DMS114 treated with DMSO at 0.1 percent for 48 hours (cell line): ENCODE results near the gene ELP4.
"Not testable (repeated sequence)": the region's sequence is repeated elsewhere in the genome, so short reads cannot be mapped to it uniquely, and the experiment has no call there.

ENCODE experiments used
- DNase-seq: peaks from one replicate; lab custom pipeline; 2025; ENCODE audit not compliant: unreplicated experiment; lab: John Stamatoyannopoulos, UW

Gene ELP4, protein sequence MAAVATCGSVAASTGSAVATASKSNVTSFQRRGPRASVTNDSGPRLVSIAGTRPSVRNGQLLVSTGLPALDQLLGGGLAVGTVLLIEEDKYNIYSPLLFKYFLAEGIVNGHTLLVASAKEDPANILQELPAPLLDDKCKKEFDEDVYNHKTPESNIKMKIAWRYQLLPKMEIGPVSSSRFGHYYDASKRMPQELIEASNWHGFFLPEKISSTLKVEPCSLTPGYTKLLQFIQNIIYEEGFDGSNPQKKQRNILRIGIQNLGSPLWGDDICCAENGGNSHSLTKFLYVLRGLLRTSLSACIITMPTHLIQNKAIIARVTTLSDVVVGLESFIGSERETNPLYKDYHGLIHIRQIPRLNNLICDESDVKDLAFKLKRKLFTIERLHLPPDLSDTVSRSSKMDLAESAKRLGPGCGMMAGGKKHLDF

DNA sequence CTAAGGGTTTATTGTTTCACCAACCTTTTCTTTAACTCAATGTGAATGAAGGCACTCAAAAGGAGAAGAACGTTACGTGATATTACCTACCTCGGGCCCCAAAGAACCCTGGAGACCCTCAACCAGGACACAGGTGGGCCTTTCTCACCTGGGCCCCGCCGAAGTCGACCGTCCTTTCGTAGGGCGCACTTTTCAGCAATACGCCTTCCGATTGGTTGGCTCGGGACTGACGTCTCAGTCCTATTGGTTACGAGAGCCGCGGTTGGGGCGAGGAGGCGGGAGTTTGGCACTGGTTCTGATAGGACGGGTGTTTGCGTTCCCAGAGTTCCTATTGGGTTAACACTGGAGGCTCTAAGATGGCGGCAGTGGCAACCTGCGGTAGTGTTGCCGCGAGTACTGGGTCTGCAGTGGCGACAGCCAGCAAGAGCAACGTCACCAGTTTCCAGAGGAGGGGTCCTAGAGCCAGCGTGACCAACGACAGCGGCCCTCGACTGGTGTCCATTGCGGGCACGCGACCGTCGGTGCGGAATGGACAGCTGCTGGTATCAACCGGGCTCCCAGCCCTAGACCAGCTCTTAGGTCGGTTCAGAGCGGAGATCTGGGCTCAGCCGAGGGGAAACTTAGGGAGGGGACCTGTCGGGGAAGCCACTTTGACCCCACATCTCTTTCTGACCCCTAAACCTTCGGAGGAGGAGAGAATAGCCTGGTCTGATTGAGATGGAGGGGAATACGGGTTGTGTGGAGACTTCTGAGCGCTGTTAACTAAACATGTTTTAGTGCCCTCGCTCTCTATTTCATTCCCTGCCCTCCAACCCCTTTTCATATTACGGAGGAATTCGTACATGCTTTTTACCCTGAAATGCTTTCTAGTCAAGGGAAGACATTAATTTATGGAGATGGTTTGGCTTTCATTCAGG, at the start of gene ELP4, which contains the start of gene IMMP1L:
ELP4 (plus strand) TSS at position 339 of the 917 bp plus-strand sequence; CDS start at position 357, 18 bp downstream.
IMMP1L (minus strand) TSS at position 194 of the 917 bp plus-strand sequence. CDS start 46,346 bp downstream, outside the sequence.
- DNase-seq, result peak; percentile 100

DNA sequence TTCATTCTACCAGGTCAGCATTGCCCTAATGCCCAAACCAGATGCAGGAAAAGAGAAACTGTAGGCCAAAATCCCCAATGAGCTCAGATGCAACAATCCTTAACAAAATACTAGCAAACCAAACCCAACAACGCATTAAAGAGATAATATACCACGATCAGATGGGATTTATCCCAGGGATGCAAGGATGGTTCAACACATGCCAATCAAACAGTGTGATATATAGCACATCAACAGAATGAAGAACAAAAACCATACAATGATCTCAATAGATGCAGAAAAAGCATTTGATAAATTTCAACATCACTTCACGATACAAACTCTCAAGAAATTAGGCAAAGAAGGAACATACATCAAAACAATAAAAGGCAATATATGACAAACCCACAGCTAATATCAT, 45.1 kb upstream of the ELP4 start:
- no peak for DNase-seq

DNA sequence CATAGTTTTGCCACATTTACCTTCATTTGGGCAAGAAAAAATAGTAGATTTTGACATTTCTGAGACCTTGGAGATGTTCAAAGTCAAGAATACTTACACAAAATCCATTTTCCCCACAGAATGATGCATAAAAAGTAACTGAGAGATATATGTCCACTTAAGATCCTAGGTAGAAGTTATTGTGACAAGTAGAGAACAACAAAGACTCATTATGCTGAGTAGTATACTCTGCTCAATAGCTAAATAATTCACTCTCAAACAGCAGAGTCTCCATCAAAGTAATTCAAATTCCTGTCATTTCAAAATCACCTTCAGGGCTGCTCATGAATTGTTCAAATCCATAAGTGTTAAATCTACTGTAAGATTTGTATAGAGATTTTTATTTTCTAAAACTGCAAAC, 35.5 kb upstream of the ELP4 start:
- no peak for DNase-seq

DNA sequence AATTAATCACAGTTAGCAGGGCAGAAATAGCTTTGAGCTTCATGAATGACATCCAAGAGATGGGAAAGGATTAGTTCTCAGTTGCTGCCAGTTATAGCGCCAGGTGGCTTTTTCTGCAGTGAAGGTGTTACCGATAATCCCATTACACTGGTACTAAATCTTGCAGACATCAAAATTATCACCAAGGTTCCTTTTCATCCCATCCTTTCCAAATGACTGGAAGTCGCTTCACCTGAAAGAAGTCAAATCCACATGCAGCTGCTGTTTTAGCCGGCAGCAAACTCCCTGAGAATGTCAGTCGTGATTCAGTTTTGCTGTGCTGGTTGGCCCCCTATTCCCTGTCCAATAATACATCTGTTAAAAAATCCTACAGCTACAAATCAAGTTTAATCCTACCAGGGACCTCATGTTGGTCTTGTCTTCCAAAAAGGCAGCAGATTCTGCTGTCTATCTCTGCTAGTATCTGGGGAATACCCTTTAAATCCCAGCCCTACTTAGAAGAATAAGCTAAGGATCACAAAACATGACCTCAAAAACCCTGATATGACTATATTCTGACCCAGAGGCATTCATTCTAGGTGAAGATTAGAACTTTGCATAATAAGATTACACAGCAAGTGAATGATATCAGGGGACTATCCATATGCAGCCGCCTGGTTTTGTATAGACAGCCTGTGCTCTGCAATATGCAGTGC, 31.9 kb upstream of the ELP4 start:
- no peak for DNase-seq

DNA sequence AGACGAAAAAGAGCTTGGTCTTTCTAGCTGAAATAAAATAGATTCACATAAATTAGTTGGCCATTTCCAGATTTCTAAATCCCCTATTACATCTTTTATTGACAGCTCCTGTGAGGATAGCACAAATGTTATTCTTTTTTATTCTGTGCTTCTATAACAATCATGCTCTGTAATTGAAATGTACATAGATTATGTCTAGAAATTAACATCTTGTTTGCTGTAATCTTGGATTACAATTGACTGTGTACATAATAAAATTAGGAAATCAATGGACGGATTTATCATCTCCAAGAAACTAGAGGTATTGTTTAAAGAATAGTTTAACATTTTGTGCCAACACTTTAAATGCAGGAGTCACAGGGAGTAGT, 31.4 kb upstream of the ELP4 start:
- DNase-seq, result no peak

DNA sequence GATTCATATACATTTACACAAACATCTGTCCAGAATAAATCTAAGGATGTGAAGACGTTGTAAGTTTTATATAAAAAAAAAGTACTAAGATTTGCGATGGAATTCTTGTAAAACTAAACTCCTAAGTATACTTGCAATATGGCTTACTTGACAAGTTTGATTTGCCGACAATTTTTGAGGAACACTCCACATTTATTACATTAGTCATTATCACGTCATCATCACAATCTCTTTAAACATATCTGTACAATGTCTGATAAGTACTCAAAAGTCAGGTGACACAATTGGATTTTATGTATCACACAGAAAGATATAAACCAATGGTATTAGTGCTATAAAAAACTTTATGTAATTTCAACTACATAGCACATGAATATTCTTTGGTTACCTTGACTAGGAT, 30.5 kb upstream of the ELP4 start:
- no peak for DNase-seq

DNA sequence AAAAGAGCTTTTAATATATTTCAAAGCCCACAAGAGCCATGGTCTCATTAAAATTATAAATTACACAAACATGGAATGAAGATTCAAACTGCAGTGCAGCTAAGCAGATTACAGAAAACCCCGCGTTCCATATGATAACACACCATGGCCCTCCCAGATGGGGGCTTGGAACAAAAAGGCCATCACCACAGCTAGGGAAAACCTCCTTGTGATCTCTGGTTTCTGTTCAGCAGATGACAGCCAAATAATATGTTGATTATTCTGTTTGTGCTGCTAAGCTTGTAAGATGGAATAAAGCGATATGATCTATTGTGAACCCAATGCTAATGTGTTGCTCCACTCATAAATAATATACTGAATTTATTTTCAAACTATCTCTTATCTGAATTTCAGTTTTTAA, 28.6 kb upstream of the ELP4 start:
- no peak for DNase-seq

DNA sequence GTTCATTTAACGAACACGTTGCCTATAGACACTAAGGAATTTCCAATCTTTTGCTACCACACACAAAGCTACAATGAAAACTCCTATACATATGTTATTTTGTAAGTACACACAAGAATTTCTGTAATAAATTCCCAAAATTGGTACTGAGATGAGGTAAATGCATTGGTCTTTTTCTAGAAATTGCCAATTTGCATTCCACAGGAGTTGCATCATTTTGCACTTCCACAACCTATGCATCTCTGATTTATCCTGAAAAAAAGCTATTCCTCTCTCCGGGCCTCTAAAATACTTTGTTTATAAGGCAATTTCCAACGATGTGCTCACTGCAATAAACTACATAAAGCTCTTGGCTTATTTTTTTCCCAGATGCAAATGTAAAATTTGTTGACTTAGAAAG, 25.1 kb upstream of the ELP4 start:
- DNase-seq, result no peak

DNA sequence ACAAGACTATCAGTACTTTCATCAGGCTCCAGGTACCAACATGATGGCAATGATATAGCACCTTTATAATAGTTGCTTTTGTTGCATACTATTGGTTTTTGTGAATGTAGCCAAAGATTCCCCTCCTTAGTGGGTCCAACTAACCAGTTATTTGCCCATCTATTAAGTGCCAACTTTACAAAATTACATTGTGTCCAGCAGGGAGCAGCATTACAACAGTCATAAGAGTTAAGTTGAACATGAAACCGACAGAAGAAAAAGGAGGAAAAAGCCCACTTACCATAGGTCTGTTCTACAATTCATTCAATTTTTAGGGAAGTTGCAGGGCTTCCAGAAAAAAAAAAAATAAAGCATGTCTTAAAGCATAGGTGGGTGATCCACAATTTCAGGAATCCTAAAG, 21.7 kb upstream of the ELP4 start:
- DNase-seq, result peak; percentile 88

DNA sequence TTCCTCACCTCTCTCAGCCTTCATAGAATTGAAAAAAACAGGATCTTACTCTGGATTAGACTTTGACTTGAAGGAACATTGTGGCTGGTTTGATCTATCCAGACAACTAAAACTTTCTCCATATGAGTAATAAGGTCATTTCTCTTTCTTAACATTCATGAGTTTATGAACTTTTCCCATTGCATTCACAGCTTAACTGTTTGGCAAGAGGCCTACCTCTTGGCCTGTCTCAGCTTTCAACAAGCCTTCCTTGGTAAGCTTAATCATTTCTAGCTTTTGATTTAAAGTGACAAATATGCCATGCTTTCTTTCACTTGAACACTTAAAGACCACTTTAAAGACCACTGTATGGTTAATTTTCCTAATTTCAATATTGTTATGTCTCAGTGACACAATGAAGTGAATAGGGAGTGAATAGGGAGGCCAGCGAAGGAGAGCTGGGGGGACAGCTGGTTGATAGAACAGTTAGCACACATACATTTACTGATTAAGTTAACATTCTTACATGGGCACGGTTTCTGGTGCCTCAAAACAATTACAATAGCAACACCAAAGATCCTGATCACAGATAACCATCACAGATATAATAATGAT, 17.1 kb upstream of the ELP4 start:
- no peak for DNase-seq

DNA sequence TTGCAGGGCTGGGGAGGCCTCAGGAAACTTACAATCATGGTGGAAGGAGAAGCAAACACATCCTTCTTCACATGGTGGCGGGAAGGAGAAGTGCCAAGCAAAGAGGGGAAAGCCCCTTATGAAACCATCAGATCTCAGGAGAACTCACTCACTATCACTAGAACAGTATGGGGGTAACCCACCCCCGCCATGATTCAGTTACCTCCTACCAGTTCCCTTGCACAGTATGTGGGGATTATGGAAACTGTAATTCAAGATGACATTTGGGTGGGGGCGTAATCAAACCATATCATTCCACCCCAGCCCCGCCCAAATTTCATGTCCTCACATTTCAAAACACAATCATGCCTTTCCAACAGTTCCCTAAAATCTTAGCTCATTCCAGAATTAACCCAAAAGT, 16.3 kb upstream of the ELP4 start:
- DNase-seq, result no peak

DNA sequence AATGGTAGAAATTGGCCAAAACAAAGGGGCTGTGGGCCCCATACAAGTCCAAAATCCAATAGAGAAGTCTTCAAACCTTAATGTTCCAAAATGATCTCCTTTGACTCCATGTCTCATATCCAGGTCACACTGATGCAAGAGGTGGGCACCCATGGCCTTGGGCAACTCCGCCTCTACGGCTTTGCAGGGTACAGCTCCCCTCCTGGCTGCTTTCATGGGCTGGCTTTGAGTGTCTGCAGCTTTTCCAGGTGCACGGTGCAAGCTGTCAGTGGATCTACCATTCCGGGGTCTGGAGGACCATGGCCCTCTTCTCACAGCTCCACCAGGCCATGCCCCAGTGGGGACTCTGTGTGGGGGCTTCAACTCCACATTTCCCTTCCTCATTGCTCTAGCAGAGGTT, 15.8 kb upstream of the ELP4 start:
- DNase-seq, result not testable (repeated sequence)

DNA sequence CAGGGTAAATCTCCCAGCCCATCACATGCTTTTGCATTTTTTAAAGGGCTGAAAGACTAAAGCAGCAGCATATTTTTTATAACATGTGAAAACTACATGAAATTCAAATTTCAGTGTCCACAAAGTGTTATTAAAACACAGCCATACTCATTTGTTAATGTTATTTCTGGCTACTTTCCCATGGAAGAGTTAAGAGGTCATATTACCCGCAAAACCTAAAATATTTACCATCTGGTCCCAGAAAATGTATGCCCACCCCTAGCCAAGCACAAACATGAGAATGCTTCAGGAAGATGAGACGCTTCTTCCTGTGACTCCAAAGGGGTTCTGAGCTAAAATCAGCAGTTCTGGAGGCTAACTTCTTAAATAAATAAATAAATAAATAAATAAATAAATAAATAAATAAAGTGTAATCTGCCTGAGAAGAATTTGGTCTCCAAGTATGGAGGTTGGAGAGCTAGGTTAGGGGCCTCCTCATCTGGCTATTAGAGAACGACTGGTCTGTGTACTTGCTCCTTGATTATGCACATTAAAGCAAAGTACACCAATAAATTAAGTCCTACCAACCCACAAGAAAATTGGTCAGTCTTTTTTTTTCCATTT, 9.9 kb upstream of the ELP4 start:
- DNase-seq, result no peak

DNA sequence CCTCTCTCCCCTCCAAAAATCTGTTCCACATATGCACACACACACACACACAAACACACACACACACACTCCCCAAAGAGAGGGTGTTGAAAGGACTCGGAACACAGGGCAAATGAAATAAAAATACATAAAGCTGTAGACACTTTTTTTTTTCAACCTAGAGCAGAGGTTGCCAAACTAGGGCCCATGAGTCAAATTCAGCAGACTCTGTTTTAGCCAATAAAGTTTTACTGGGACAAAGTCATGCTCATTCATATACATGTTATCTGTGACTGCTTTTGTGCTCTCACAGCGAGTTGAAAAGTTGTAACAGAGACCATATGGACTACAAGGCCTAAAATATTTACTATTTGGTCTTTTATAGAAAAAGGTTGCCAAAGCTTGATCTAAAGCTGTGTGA, 9.0 kb upstream of the ELP4 start:
- DNase-seq, result no peak

DNA sequence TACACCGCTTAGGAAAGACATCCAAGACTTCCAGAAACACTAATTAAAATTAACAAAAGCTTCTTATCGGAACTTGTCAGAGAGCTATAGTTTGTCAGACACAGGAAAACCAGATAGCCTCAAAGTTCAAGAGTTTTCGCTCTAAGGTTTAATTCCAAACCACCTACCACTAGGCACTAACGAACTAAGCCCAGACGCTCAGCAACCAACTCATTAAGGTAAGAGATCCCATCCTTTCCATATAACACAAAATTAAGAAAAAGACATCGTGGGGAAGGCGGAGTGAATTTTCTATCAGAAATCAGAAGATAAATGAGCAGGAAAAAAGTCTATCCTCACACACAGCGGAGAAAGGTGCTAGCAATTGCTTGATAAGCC, 527 bp upstream of the ELP4 start:
- DNase-seq, result peak; percentile 98

DNA sequence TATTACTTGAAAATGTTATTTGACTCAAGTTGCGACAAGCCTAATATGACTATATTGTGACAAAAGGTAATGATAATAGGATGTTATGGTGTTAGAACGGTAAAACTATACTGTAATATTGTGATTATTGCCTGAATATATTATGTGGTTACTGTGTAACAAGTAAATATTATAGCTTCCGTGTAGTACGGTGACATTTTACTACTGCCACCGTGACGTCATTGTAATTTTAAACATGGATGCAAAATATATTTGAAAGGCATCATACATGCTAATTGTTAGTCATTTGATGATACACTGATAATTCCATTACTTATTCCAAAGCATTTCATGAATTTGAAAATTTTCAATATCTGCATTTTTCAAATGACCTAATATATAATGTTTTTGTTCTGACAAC, 2.5 kb downstream of the ELP4 start:
- DNase-seq, result no peak

DNA sequence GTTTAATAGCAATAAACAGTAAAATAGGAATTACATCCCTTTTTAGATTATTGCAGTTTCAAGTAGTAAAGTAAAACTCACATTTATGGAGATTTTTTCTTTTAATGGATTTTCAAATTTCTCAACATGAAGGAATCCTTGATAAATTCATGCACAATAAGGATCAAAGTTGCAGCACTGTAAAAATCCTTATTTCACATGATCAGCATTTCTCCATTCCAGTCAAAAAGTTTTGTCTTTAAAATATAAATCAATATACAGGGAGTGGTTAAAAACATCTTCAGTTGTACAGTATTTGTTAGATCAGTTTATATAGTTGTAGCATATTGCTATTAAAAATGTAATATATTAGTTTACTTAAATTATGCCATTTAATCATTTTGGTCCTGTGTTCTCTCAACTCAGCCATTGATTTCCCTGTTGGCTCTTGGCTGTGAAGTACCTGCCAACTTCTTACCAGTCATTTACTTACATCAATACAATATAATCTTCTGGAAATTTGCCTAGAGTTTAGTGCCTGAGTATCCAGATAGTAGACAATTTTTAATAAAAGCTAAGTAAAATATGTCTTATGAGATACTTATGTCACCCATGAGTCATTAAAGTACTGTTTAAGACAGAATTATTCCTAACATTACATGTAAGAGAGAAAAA, 12.1 kb downstream of the ELP4 start:
- DNase-seq, result no peak

DNA sequence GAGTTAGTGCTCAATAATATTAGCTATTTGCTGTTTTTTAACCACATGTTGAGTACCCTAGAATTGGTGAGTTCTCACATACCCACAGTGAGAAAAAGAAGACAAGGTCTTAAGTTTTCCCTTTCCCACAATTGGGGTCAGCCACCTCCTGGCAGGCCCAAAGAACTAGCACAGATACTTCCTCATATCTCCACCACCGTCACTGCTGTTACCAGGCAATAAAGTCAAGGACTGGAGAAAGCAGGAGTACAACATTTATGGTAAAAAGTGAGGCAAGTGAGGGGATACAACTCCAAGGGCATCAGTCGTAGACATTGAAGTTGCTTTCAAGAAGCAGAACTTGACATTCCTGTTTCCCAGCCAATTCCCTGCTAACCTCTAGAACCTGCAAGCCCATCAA, 19.6 kb downstream of the ELP4 start:
- DNase-seq, result no peak

DNA sequence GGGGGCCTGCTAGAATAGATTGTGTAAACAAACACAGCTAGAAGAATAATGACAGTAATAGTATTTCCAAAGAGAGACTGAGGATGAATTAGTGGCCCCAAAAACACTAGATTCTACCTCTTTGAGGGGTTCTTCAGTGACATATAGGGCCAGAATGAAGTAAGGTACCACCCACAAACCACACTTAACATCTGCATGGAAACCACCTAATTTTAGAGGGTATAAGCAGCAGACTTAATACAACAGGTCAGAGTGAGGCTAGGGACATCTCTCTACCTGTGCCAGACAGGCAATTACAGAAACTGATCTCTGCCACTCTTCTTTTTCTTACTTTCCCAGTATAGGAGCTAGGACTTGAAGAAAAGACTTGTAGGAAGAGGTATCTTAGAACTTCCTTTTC, 20.1 kb downstream of the ELP4 start:
- no peak for DNase-seq

DNA sequence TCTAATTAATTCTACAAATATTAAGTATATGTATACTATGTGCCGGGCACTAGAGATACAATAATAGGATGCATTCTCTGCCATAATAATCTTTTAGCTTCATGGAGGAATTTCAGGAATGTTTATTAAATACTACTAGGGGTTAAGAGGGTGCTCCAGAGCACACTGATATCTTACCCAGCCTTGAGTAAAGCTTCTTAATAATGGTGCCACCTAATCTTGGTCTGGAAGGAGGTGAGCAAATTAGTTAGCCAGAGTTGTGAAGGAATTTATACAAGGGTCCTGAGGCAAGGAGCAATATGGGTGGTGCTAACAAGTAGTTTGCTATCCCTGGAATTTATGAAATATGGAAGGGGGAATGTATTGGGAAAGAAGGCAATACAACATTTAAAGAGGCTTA, 21.7 kb downstream of the ELP4 start:
- no peak for DNase-seq
